ENCODE data around the gene SPATA32. TPM values are rescaled to one million over a fixed set of nuclear protein-coding genes. Genes with fewer than 3 reads are reported as not detected.

The SPATA32 gene
- total RNA-seq, 1 donor from 2014 or later, result not detected

GRCh38 chr17:45248132-45248957, 13.5 kb downstream of the SPATA32 start:
- no peaks in the 10 kb centered on the region for H3K36me3 Mint-ChIP-seq (ENCODE audit: low read depth)
- no peak for DNase-seq (ENCODE audit: low spot score)
- H3K9me3 Mint-ChIP-seq (ENCODE audit: low read depth), result no peaks in the 10 kb centered on the region
- TF ChIP-seq CTCF (IDR thresholded peaks at IDR 0.05), result no peak
- H3K27ac Mint-ChIP-seq (ENCODE audit: unreplicated experiment), result no peak overlapping the region
- peaks cover 2% of the 10 kb centered on the region for H3K27me3 Mint-ChIP-seq (ENCODE audit: low read depth)
- H3K4me1 Mint-ChIP-seq (ENCODE audit: low read depth), result peaks cover 16% of the 10 kb centered on the region
- peak overlapping the region; percentile 77 for H3K4me3 Mint-ChIP-seq (ENCODE audit: unreplicated experiment)

- Mint-ChIP-seq H3K9me3 (ENCODE audit: low read depth) (no peaks in the 10 kb centered on the region), H3K27me3 (ENCODE audit: low read depth) (peaks cover 2% of the 10 kb centered on the region), H3K36me3 (ENCODE audit: low read depth) (no peaks in the 10 kb centered on the region), H3K4me3 (ENCODE audit: unreplicated experiment) (peak overlapping the region; percentile 77), H3K4me1 (ENCODE audit: low read depth) (peaks cover 18% of the 10 kb centered on the region), H3K27ac (ENCODE audit: unreplicated experiment) (peak overlapping the region; percentile 41)
- TF ChIP-seq CTCF (IDR thresholded peaks at IDR 0.05), result no peak
- no peak for DNase-seq (ENCODE audit: low spot score)
Observed at GRCh38 chr17:45247429-45248131, 14.3 kb downstream of the SPATA32 start.

DNA sequence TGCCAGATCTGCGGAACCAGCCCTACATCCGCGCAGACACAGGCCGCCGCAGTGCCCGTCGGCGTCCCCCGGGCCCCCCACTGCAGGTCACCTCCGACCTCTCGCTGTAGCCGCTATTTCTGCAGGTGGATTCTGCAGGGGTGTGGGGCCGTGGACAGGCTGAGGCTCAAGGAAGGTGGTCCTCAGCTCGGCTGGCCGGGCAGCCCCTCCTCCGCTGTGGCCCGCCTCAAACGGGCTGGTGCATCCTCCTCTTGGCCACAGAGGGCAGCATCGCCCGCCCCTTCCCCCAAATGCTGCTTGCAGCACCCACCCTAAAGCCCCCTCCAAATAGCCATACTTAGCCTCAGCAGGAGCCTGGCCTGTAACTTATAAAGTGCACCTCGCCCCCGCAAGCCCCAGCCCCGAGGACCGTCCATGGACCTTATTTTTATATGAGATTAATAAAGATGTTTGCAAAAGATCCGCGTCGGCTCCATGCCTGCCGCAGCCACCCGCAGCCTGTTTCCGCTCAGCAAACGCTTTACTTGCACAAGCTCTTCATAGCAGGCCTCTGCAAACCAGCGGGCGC, 14.9 kb downstream of the SPATA32 start:
- Mint-ChIP-seq H3K27ac (ENCODE audit: unreplicated experiment) (no peak overlapping the region), H3K36me3 (ENCODE audit: low read depth) (no peaks in the 10 kb centered on the region), H3K9me3 (ENCODE audit: low read depth) (no peaks in the 10 kb centered on the region), H3K4me3 (ENCODE audit: unreplicated experiment) (peak overlapping the region; percentile 77), H3K4me1 (ENCODE audit: low read depth) (peaks cover 19% of the 10 kb centered on the region), H3K27me3 (ENCODE audit: low read depth) (peaks cover 2% of the 10 kb centered on the region)
- TF ChIP-seq CTCF (IDR thresholded peaks at IDR 0.05), result peak; percentile 79
- no peak for DNase-seq (ENCODE audit: low spot score)

DNA sequence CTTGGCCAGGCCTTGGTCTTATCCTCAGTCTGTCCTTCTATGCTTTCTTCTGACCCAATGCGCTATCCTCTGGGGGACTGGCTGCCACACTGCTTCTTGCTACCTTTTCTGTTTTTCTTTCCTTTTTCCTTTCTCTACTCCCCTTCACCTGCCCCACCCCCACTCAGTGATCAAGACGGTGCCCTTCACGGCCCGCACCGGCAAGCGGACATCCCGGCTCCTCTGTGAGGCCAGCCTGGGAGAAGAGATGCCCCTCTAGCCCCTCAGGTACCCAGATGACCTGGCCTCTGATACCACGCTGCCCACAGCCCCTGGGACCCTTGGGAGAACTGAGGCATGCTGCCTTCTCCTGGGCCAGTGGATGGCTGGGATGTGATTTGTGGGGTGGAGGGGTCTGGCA, 15.6 kb downstream of the SPATA32 start:
- no peak for TF ChIP-seq CTCF (IDR thresholded peaks at IDR 0.05)
- H3K4me1 Mint-ChIP-seq (ENCODE audit: low read depth), result peaks cover 19% of the 10 kb centered on the region
- no peak overlapping the region for H3K4me3 Mint-ChIP-seq (ENCODE audit: unreplicated experiment)
- peaks cover 2% of the 10 kb centered on the region for H3K27me3 Mint-ChIP-seq (ENCODE audit: low read depth)
- no peaks in the 10 kb centered on the region for H3K9me3 Mint-ChIP-seq (ENCODE audit: low read depth)
- no peak for DNase-seq (ENCODE audit: low spot score)
- H3K27ac Mint-ChIP-seq (ENCODE audit: unreplicated experiment), result no peak overlapping the region
- no peaks in the 10 kb centered on the region for H3K36me3 Mint-ChIP-seq (ENCODE audit: low read depth)

Measured in chondrocyte (in vitro differentiated cells).